ENCODE results near the gene TSHR. TPM values are rescaled to one million over a fixed set of nuclear protein-coding genes. Genes with fewer than 3 reads are reported as not detected.

TSHR gene
- total and polyA plus RNA-seq, 9 donors, result 0.15 to 0.41 (median 0.23) TPM; not detected in 6

DNA sequence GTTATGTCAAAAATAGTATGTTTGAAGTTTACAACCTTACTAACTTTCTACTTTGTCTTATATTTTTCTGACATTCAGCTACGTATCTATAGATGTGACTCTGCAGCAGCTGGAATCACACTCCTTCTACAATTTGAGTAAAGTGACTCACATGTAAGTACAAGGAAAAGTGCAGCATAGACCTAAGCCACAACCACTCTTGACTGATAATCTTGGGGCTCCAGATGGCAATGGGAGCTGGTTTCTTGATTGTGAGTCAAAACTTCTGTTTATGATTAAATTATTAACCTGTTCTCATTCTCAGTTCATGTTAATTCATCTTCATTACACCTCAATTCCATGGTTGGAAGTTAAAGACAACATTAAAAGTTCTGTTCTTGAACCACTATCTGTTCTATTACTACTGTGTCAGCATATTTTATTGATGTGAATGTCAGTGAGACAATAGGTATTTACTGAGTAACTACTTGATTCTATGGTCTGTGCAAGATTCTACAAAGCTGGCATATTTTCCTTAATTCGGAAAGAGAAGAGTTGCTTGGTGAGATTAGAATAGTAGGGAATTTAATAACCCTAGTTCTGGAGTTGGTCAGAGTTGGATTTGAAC is 112.9 kb downstream of the TSHR start:
- Histone ChIP-seq H3K4me1 (ENCODE audit: insufficient read depth) (no peaks in the 10 kb centered on the region), H3K4me3 (no peak overlapping the region), H3K9me3 (no peaks in the 10 kb centered on the region), H3K27ac (no peak overlapping the region), H3K27me3 (no peaks in the 10 kb centered on the region), H3K36me3 (no peaks in the 10 kb centered on the region)
- WGBS, 3 donors, result 82 to 91% (median 88%) methylated on average over 2 of the region's 2 CpGs
- no peak for DNase-seq
- intact Hi-C loops (cut with DNase I), result no loop called here
- TF ChIP-seq, protein P1, sequence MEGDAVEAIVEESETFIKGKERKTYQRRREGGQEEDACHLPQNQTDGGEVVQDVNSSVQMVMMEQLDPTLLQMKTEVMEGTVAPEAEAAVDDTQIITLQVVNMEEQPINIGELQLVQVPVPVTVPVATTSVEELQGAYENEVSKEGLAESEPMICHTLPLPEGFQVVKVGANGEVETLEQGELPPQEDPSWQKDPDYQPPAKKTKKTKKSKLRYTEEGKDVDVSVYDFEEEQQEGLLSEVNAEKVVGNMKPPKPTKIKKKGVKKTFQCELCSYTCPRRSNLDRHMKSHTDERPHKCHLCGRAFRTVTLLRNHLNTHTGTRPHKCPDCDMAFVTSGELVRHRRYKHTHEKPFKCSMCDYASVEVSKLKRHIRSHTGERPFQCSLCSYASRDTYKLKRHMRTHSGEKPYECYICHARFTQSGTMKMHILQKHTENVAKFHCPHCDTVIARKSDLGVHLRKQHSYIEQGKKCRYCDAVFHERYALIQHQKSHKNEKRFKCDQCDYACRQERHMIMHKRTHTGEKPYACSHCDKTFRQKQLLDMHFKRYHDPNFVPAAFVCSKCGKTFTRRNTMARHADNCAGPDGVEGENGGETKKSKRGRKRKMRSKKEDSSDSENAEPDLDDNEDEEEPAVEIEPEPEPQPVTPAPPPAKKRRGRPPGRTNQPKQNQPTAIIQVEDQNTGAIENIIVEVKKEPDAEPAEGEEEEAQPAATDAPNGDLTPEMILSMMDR (IDR thresholded peaks at IDR 0.05), result no peak
- TF ChIP-seq POLR2A (IDR thresholded peaks at IDR 0.05) (no peak), EP300 (IDR thresholded peaks at IDR 0.05) (no peak)

DNA sequence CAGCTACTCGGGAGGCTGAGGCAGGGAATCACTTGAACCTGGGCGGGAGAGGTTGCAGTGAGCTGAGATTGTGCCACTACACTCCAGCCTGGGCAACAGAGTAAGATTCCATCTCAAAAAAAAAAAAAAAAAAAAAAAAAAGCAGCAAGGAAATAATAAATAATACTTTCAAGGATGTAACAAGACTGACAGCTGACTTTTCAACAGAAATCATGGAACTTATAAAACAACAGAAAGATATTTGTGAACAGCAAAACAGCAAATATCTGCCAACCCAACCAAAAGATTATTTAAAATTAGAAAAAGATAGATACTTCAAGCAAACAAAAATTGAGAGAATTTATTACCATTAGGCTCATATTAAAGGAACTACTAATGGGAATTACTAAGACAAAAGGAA is 115.1 kb downstream of the TSHR start:
- 93 to 94% (median 93%) methylated on average over 2 of the region's 2 CpGs for WGBS, 3 donors
- TF ChIP-seq, protein P1 (IDR thresholded peaks at IDR 0.05), result no peak
- TF ChIP-seq EP300 (IDR thresholded peaks at IDR 0.05) (no peak), POLR2A (IDR thresholded peaks at IDR 0.05) (no peak)
- H3K36me3 ChIP-seq, result no peaks in the 10 kb centered on the region
- no peak overlapping the region for H3K27ac ChIP-seq
- no peak overlapping the region for H3K4me3 ChIP-seq
- H3K27me3 ChIP-seq, result no peaks in the 10 kb centered on the region
- H3K9me3 ChIP-seq, result no peaks in the 10 kb centered on the region
- DNase-seq, result no peak
- intact Hi-C loops (cut with DNase I), result no loop called here
- no peaks in the 10 kb centered on the region for H3K4me1 ChIP-seq (ENCODE audit: insufficient read depth)

DNA sequence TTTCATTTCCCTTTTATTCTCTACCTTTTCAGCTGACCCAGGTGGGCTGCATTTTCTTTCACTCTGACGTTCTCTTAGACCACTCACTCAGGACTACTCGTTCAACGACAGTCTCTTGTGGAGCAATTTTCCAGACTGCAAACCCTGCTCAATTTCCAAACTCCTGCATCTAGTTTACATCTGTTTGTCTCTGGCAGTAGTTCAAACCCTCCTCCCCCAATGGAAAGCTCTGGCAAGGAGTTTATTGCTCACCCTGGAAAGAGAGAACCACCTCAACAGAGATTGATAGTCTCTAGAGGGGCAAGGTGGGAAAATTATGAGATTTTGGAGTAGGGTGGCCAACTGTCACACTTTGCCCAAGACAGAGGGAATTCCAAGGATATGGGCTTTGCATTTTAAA is 130.2 kb downstream of the TSHR start:
- TF ChIP-seq, protein P1 (IDR thresholded peaks at IDR 0.05), result no peak
- no peak for TF ChIP-seq POLR2A (IDR thresholded peaks at IDR 0.05)
- no peak for TF ChIP-seq EP300 (IDR thresholded peaks at IDR 0.05)
- 28 to 34% (median 28%) methylated on average over 3 of the region's 3 CpGs for WGBS, 3 donors
- H3K9me3 ChIP-seq, result no peaks in the 10 kb centered on the region
- H3K4me3 ChIP-seq, result no peak overlapping the region
- no peak for DNase-seq
- no peaks in the 10 kb centered on the region for H3K27me3 ChIP-seq
- H3K36me3 ChIP-seq, result no peaks in the 10 kb centered on the region
- H3K27ac ChIP-seq, result no peak overlapping the region
- H3K4me1 ChIP-seq (ENCODE audit: insufficient read depth), result no peaks in the 10 kb centered on the region
- intact Hi-C loops (cut with DNase I), result no loop called here

DNA sequence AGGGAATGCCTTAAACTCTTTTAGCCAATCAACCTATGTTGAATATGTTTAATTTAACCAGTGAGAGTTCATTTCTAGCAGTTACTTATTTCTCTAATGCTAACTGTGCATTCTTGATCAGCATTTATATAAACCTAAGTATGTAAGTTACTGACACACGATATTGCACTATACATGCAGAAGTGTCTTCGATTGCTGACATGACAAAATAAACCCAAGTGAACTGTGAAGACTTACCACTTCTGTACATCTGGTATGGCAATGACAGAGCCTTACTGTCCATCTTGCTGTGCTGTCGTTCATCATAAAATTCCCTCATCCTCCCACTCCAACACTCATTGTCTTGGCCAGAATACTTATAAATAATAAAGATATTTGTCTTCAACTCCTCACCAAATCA is 131.8 kb downstream of the TSHR start:
- intact Hi-C loops (cut with DNase I), result no loop called here
- Histone ChIP-seq H3K36me3 (no peaks in the 10 kb centered on the region), H3K4me3 (no peak overlapping the region), H3K27ac (no peak overlapping the region), H3K4me1 (ENCODE audit: insufficient read depth) (no peaks in the 10 kb centered on the region), H3K9me3 (no peaks in the 10 kb centered on the region), H3K27me3 (no peaks in the 10 kb centered on the region)
- no peak for TF ChIP-seq POLR2A (IDR thresholded peaks at IDR 0.05)
- TF ChIP-seq, protein P1 (IDR thresholded peaks at IDR 0.05), result no peak
- TF ChIP-seq EP300 (IDR thresholded peaks at IDR 0.05), result no peak
- DNase-seq, result no peak
- 44 to 80% (median 65%) methylated on average over 3 of the region's 3 CpGs for WGBS, 3 donors
